ENCODE data around the gene FNIP2.

DNA sequence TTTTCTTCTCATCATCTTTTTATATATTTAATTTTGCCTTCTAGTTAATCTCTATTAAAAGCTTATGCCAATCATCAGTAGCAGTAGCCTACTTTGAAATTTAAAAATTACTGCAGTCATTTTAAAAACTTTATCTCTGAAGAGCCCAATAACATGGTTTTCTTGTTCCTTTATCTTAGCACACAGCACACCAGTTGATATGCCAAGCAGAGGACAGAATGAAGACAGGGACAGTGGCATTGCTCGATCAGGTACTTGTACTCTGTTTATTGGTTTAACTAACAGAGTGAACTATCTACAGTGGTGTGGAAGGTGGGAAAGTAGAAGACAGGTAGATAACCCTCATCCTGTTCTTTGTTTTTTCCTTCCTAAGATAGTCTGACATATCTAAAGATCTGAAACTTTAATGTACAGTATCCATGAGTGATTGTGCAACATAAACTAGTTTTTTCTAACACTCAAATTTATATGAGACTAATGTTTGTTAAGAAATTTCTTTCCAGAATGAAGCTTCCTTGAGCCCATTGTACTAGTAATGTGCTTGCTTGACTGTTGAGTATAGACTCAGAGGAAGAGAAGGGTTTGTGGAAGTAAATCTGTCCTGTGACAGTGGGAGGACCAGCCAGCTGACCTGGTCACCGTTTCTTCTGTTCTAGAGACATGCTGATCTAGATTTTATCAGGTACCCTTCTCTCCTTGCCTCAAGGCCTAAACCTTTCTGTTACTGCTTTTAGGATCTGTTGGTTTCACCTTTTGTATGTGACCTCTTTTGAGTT is 66.6 kb downstream of the FNIP2 start:
- TF ChIP-seq, protein P1, sequence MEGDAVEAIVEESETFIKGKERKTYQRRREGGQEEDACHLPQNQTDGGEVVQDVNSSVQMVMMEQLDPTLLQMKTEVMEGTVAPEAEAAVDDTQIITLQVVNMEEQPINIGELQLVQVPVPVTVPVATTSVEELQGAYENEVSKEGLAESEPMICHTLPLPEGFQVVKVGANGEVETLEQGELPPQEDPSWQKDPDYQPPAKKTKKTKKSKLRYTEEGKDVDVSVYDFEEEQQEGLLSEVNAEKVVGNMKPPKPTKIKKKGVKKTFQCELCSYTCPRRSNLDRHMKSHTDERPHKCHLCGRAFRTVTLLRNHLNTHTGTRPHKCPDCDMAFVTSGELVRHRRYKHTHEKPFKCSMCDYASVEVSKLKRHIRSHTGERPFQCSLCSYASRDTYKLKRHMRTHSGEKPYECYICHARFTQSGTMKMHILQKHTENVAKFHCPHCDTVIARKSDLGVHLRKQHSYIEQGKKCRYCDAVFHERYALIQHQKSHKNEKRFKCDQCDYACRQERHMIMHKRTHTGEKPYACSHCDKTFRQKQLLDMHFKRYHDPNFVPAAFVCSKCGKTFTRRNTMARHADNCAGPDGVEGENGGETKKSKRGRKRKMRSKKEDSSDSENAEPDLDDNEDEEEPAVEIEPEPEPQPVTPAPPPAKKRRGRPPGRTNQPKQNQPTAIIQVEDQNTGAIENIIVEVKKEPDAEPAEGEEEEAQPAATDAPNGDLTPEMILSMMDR (conservative IDR thresholded peaks at IDR 0.05; ENCODE audit: low read length) = no peak
- no peak for TF ChIP-seq EZH2phosphoT487 (IDR thresholded peaks at IDR 0.05; ENCODE audit: borderline replicate concordance, low read depth, low read length)

All from OCI-LY7 (cell line).